HL-60 (cell line): ENCODE results near the gene RESF1.

Experiments
- DNase-seq, 2 experiments: peaks; one replicate each; pipeline ENCODE4 v3.0.0-alpha.2; 2010 to 2020; ENCODE audit warnings: low read depth in 1 of 2, low spot score in 1 of 2
- H3K27ac ChIP-seq: fragments of 250-450 bp; sonication (Bioruptor Pico); replicated peaks from 2 replicates; pipeline ENCODE4 v1.5.1; 2020; ENCODE audit warnings: mild to moderate bottlenecking, moderate library complexity
- H3K27me3 ChIP-seq: fragments of 250-450 bp; sonication (Bioruptor Pico); 2 replicates; pipeline ENCODE4 v1.5.1; 2021; ENCODE audit warnings: mild to moderate bottlenecking, moderate library complexity; ENCODE audit not compliant: insufficient read depth, poor library complexity, severe bottlenecking
- H3K4me3 ChIP-seq: replicated peaks from 2 replicates; pipeline ENCODE4 v1.5.1; 2011; ENCODE audit warnings: mild to moderate bottlenecking, control low read depth, low read length; ENCODE audit not compliant: insufficient read depth
- CTCF ChIP-seq: IDR thresholded peaks from one replicate; pipeline ENCODE4 v1.5.1; 2011; ENCODE audit warnings: low read length, control low read depth, inconsistent platforms; ENCODE audit not compliant: insufficient read depth
- GABPA ChIP-seq: IDR thresholded peaks from 2 replicates; pipeline ENCODE4 v1.6.1; 2012; ENCODE audit warnings: low read depth
- POLR2AphosphoS5 ChIP-seq: IDR thresholded peaks from 2 replicates; pipeline ENCODE4 v1.6.1; 2012; ENCODE audit warnings: low read depth
- REST ChIP-seq: IDR thresholded peaks from 2 replicates; pipeline ENCODE4 v1.6.1; 2012; ENCODE audit warnings: low read depth; ENCODE audit not compliant: insufficient replicate concordance
- SPI1 ChIP-seq: IDR thresholded peaks from 2 replicates; pipeline ENCODE4 v1.6.1; 2012; ENCODE audit warnings: low read depth, mild to moderate bottlenecking, borderline replicate concordance

RESF1 gene

GRCh38 chr12:31961137-31961536, 1.9 kb downstream of the RESF1 start:
- no peaks in the 10 kb centered on the region for H3K27me3 ChIP-seq
- TF ChIP-seq GABPA, result no peak
- TF ChIP-seq POLR2AphosphoS5, result no peak
- no peak for TF ChIP-seq REST
- no peak for TF ChIP-seq CTCF
- no peak for TF ChIP-seq SPI1
- no peak overlapping the region for H3K27ac ChIP-seq
- no peak for DNase-seq
- no peak overlapping the region for H3K4me3 ChIP-seq

- H3K27ac ChIP-seq, result no peak overlapping the region
- TF ChIP-seq CTCF, result no peak
- no peak for TF ChIP-seq POLR2AphosphoS5
- no peak for TF ChIP-seq REST
- TF ChIP-seq GABPA, result no peak
- TF ChIP-seq SPI1, result no peak
- no peaks in the 10 kb centered on the region for H3K27me3 ChIP-seq
- DNase-seq, result no peak
- no peak overlapping the region for H3K4me3 ChIP-seq
Measured at GRCh38 chr12:31962076-31962475, 2.9 kb downstream of the RESF1 start.

GRCh38 chr12:31964280-31964679, 5.1 kb downstream of the RESF1 start:
- Histone ChIP-seq H3K4me3 (no peak overlapping the region), H3K27ac (no peak overlapping the region), H3K27me3 (no peaks in the 10 kb centered on the region)
- TF ChIP-seq CTCF (no peak), SPI1 (no peak), REST (no peak), GABPA (no peak), POLR2AphosphoS5 (no peak)
- DNase-seq, result no peak
